Esophagus (tissue), 2 donors: ENCODE results near the gene EGLN1. TPM values are rescaled to one million over a fixed set of nuclear protein-coding genes. Genes with fewer than 3 reads are reported as not detected.

Source experiments
- H3K27ac ChIP-seq, 2 donors: one replicate each; pipeline ENCODE4 v1.5.1; 2013; ENCODE audit warnings: low read depth in 2 of 2, mild to moderate bottlenecking in 2 of 2, inconsistent platforms in 1 of 2, low read length in 1 of 2, moderate library complexity in 1 of 2
- H3K27me3 ChIP-seq, 2 donors: one replicate each; pipeline ENCODE4 v1.6.1; 2013; ENCODE audit warnings: low read length in 2 of 2, control low read depth in 1 of 2, mild to moderate bottlenecking in 1 of 2; ENCODE audit not compliant: insufficient read depth in 2 of 2, control insufficient read depth in 1 of 2
- H3K36me3 ChIP-seq, 2 donors: one replicate each; pipeline ENCODE4 v1.6.1; 2013; ENCODE audit warnings: low read length in 1 of 2; ENCODE audit not compliant: control insufficient read depth in 2 of 2, insufficient read depth in 2 of 2
- H3K4me1 ChIP-seq, 2 donors: one replicate each; pipeline ENCODE4 v1.6.1; 2013; ENCODE audit warnings: low read length in 1 of 2; ENCODE audit not compliant: control insufficient read depth in 2 of 2, insufficient read depth in 2 of 2
- H3K4me3 ChIP-seq, 2 donors: one replicate each; pipeline ENCODE4 v1.5.1; 2013; ENCODE audit warnings: low read length in 2 of 2, mild to moderate bottlenecking in 2 of 2, low read depth in 1 of 2, moderate library complexity in 1 of 2
- H3K9me3 ChIP-seq, 2 donors: one replicate each; pipeline ENCODE4 v1.6.1; 2013; ENCODE audit warnings: mild to moderate bottlenecking in 2 of 2, low read depth in 1 of 2, low read length in 1 of 2, moderate library complexity in 1 of 2; ENCODE audit not compliant: control insufficient read depth in 2 of 2, insufficient read depth in 1 of 2
- WGBS, 2 donors: extraction: QIAGEN DNeasy Blood & Tissue Kit; methylation state at CpG; one replicate each; pipeline ENCODE4 v1.1.7; 2013; 5-methylcytosine and 5-hydroxymethylcytosine counted together
- polyA plus RNA-seq, 2 donors: library from polyadenylated mRNA; stranded (reverse); fragments of 200-250 nt; gene quantifications; one replicate each; pipeline ENCODE4 v1.2.3, GENCODE V29; 2013
- donor health status: healthy with polysubstance abuse.
- donor health status: Bipolar disorder and iron deficiency.

The EGLN1 gene
- polyA plus RNA-seq, 2 donors = 8.7 to 12.5 TPM

- Histone ChIP-seq H3K4me1 (no peaks in the 10 kb centered on the region), H3K9me3 (no peaks in the 10 kb centered on the region), H3K27me3 (no peaks in the 10 kb centered on the region), H3K27ac (no peak overlapping the region), H3K4me3 (no peak overlapping the region), H3K36me3 (no peaks in the 10 kb centered on the region)
- WGBS, 2 donors = 87% methylated on average over 5 of the region's 5 CpGs
Measured at GRCh38 chr1:231324660-231325059, 97.4 kb downstream of the EGLN1 start.

GRCh38 chr1:231322880-231323530 lies 99.1 kb downstream of the EGLN1 start:
- H3K9me3 ChIP-seq = no peaks in the 10 kb centered on the region
- H3K27ac ChIP-seq = no peak overlapping the region
- H3K4me3 ChIP-seq = no peak overlapping the region
- H3K4me1 ChIP-seq = no peaks in the 10 kb centered on the region
- no peaks in the 10 kb centered on the region for H3K27me3 ChIP-seq
- WGBS, 2 donors = 78 to 79% methylated on average over 7 of the region's 7 CpGs
- H3K36me3 ChIP-seq = no peaks in the 10 kb centered on the region

- Histone ChIP-seq H3K27me3 (no peaks in the 10 kb centered on the region), H3K4me1 (no peaks in the 10 kb centered on the region), H3K36me3 (no peaks in the 10 kb centered on the region), H3K27ac (no peak overlapping the region), H3K4me3 (no peak overlapping the region), H3K9me3 (no peaks in the 10 kb centered on the region)
- WGBS, 2 donors = 88 to 92% methylated on average over 9 of the region's 9 CpGs
Measured at GRCh38 chr1:231319080-231319479, 103.0 kb downstream of the EGLN1 start.

GRCh38 chr1:231318568-231318967 lies 103.5 kb downstream of the EGLN1 start:
- H3K4me1 ChIP-seq = no peaks in the 10 kb centered on the region
- H3K27me3 ChIP-seq = no peaks in the 10 kb centered on the region
- H3K36me3 ChIP-seq = no peaks in the 10 kb centered on the region
- 84 to 89% methylated on average over 4 of the region's 4 CpGs for WGBS, 2 donors
- no peaks in the 10 kb centered on the region for H3K9me3 ChIP-seq
- no peak overlapping the region for H3K27ac ChIP-seq
- H3K4me3 ChIP-seq = no peak overlapping the region

GRCh38 chr1:231318015-231318355 lies 104.1 kb downstream of the EGLN1 start:
- H3K4me3 ChIP-seq = no peak overlapping the region
- H3K27me3 ChIP-seq = peaks cover 0 to 2% of the 10 kb centered on the region in 2 donors
- no peaks in the 10 kb centered on the region for H3K36me3 ChIP-seq
- no peak overlapping the region for H3K27ac ChIP-seq
- 94 to 95% methylated on average over 15 of the region's 15 CpGs for WGBS, 2 donors
- H3K9me3 ChIP-seq = no peaks in the 10 kb centered on the region
- H3K4me1 ChIP-seq = no peaks in the 10 kb centered on the region

- Histone ChIP-seq H3K27ac (no peak overlapping the region), H3K27me3 (peaks cover 0 to 2% of the 10 kb centered on the region in 2 donors), H3K9me3 (no peaks in the 10 kb centered on the region), H3K4me3 (no peak overlapping the region), H3K36me3 (no peaks in the 10 kb centered on the region), H3K4me1 (no peaks in the 10 kb centered on the region)
- 95 to 96% methylated on average over 44 of the region's 44 CpGs for WGBS, 2 donors
Measured at GRCh38 chr1:231317306-231318014, 104.6 kb downstream of the EGLN1 start.

- H3K9me3 ChIP-seq = no peaks in the 10 kb centered on the region
- no peak overlapping the region for H3K27ac ChIP-seq
- no peaks in the 10 kb centered on the region for H3K36me3 ChIP-seq
- WGBS, 2 donors = 43 to 45% methylated on average over 11 of the region's 11 CpGs
- H3K4me3 ChIP-seq = no peak overlapping the region
- H3K4me1 ChIP-seq = no peaks in the 10 kb centered on the region
- H3K27me3 ChIP-seq = peaks cover 0 to 2% of the 10 kb centered on the region in 2 donors
Measured at GRCh38 chr1:231315887-231316286, 106.2 kb downstream of the EGLN1 start.

Other genes with a start within 250 kb of the EGLN1 start
- 10 to 100 TPM; 18.5 to 33.1 TPM for gene GNPAT, start 181.1 kb downstream of the EGLN1 start, polyA plus RNA-seq
- gene EXOC8, start 84.4 kb downstream of the EGLN1 start, polyA plus RNA-seq = 1 to 10 TPM; 3.0 to 3.6 TPM
- 1 to 10 TPM; 3.7 to 5.0 TPM for gene SPRTN, start 84.0 kb downstream of the EGLN1 start, polyA plus RNA-seq
- gene TSNAX, start 106.4 kb upstream of the EGLN1 start, polyA plus RNA-seq = 10 to 100 TPM in 1 of 2 donors, 1 to 10 TPM in 1; 5.8 to 15.9 TPM
- under 1 TPM; 0.41 to 0.79 TPM for gene DISC1, start 204.5 kb upstream of the EGLN1 start, polyA plus RNA-seq